ENCODE results near the gene SMG6. TPM values are rescaled to one million over a fixed set of nuclear protein-coding genes. Genes with fewer than 3 reads are reported as not detected.

SMG6 gene
- total RNA-seq, 1 donor from 2014 or later, result 39.7 TPM

DNA sequence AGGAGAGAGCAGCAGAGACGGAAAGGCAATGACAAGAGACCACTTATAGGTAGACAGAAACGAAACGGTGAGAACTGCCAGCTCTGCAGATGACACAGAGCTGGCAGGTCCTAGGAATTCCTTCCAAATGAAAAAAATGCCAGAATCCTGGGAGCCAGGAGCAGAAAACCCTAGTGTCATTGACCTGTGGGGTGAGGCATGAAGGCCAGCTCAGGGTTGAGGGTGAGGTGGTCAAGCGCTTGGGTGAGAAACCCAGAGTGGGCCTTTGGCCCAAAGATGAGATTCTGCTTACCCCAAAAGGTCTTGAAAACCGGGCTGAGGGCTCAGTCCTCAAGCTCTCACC lies 239.5 kb downstream of the SMG6 start:
- Mint-ChIP-seq H3K9me3 (ENCODE audit: unreplicated experiment) (peaks cover 2% of the 10 kb centered on the region), H3K27me3 (ENCODE audit: low read depth, unreplicated experiment) (no peaks in the 10 kb centered on the region), H3K4me1 (ENCODE audit: low read depth, unreplicated experiment) (peaks cover 72% of the 10 kb centered on the region), H3K4me3 (ENCODE audit: unreplicated experiment) (no peak overlapping the region), H3K36me3 (ENCODE audit: low read depth, unreplicated experiment) (peaks cover 29% of the 10 kb centered on the region), H3K27ac (ENCODE audit: unreplicated experiment) (peak overlapping the region; percentile 97)
- peaks cover 5% of the 10 kb centered on the region for H4K20me1 ChIP-seq (ENCODE audit: insufficient read depth, low read length)
- no peak for FAIRE-seq
- peaks cover 98% of the 10 kb centered on the region for H3K4me1 ChIP-seq (ENCODE audit: insufficient read depth, low read length)
- H3K79me2 ChIP-seq (ENCODE audit: insufficient read depth, low read length), result peaks cover 51% of the 10 kb centered on the region
- H3K9ac ChIP-seq (ENCODE audit: low read length), result peak overlapping the region; percentile 93
- H3K36me3 ChIP-seq (ENCODE audit: insufficient read depth, low read length), result peaks cover 9% of the 10 kb centered on the region
- no peak overlapping the region for H2AFZ ChIP-seq (ENCODE audit: low read depth, low read length)
- TF ChIP-seq EZH2 (IDR thresholded peaks at IDR 0.05; ENCODE audit: insufficient read depth, low read length) (no peak), CTCF (IDR thresholded peaks at IDR 0.05; ENCODE audit: insufficient read depth, low read depth, low read length) (no peak)
- H3K27me3 ChIP-seq (ENCODE audit: insufficient read depth, low read length), result no peaks in the 10 kb centered on the region
- H3K27ac ChIP-seq (ENCODE audit: low read depth, low read length), result peak overlapping the region; percentile 99
- peak overlapping the region; percentile 46 for H3K4me2 ChIP-seq (ENCODE audit: low read length)
- no peak overlapping the region for H3K4me3 ChIP-seq (ENCODE audit: insufficient read depth, low read depth, low read length)
- H3K9me3 ChIP-seq (ENCODE audit: insufficient read depth, low read depth, low read length), result no peaks in the 10 kb centered on the region
- DNase-seq (ENCODE audit: low read depth), result no peak

DNA sequence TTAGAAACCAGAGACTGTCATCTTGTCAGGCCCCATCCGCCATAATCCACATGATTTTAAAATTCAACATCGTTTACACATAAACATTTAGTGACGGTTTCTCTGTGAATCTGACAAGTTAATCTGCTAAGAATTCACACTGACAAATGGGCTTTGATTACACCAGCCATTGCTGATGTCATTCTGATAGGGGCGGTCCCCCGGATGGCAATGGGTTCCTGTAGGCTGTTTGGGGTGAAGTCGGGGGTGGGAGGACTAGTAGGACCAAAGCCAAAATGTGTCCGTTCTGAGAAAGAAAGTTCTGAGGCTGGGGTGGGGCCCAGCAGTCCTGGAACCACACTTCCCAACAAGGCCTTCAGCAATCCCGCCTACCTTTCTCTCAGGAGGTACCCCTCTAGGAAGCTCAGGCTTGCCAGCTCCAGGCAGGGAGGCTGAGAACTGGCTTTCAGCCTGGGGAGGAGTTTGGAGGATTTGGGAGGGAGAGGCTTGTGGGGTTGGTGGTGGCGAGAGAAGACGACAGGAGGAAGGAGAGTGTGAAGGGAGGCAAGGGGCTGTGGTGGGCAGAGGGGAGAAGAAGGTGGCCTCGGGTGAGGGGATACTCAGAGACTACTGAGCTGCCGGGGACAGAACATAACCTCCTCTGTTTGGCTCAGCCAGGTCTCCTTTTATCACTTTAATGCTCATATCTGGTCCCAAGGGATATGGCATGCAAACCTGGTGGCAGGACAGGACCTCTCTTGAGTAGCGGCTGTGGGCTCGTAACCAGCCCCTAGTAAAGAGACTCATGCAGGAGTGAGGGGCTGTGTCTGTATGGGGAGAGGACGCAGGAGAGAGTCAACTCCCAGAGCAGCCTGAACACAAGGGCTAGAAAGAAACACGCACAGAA lies 240.1 kb downstream of the SMG6 start:
- peak overlapping the region; percentile 97 for H3K27ac Mint-ChIP-seq (ENCODE audit: unreplicated experiment)
- H3K4me1 Mint-ChIP-seq (ENCODE audit: low read depth, unreplicated experiment), result peaks cover 66% of the 10 kb centered on the region
- H3K79me2 ChIP-seq (ENCODE audit: insufficient read depth, low read length), result peaks cover 57% of the 10 kb centered on the region
- H3K4me3 ChIP-seq (ENCODE audit: insufficient read depth, low read depth, low read length), result no peak overlapping the region
- peaks cover 7% of the 10 kb centered on the region for H4K20me1 ChIP-seq (ENCODE audit: insufficient read depth, low read length)
- FAIRE-seq (peak; percentile 32), DNase-seq (ENCODE audit: low read depth) (peak; percentile 72)
- H3K4me2 ChIP-seq (ENCODE audit: low read length), result peak overlapping the region; percentile 46
- no peak overlapping the region for H2AFZ ChIP-seq (ENCODE audit: low read depth, low read length)
- H3K27me3 ChIP-seq (ENCODE audit: insufficient read depth, low read length), result no peaks in the 10 kb centered on the region
- H3K27ac ChIP-seq (ENCODE audit: low read depth, low read length), result peak overlapping the region; percentile 99
- peaks cover 92% of the 10 kb centered on the region for H3K4me1 ChIP-seq (ENCODE audit: insufficient read depth, low read length)
- peaks cover 9% of the 10 kb centered on the region for H3K36me3 ChIP-seq (ENCODE audit: insufficient read depth, low read length)
- no peaks in the 10 kb centered on the region for H3K27me3 Mint-ChIP-seq (ENCODE audit: low read depth, unreplicated experiment)
- peak overlapping the region; percentile 93 for H3K9ac ChIP-seq (ENCODE audit: low read length)
- H3K4me3 Mint-ChIP-seq (ENCODE audit: unreplicated experiment), result peak overlapping the region; percentile 14
- TF ChIP-seq CTCF (IDR thresholded peaks at IDR 0.05; ENCODE audit: insufficient read depth, low read depth, low read length), result no peak
- TF ChIP-seq EZH2 (IDR thresholded peaks at IDR 0.05; ENCODE audit: insufficient read depth, low read length), result no peak
- H3K9me3 ChIP-seq (ENCODE audit: insufficient read depth, low read depth, low read length), result no peaks in the 10 kb centered on the region
- peaks cover 2% of the 10 kb centered on the region for H3K9me3 Mint-ChIP-seq (ENCODE audit: unreplicated experiment)
- H3K36me3 Mint-ChIP-seq (ENCODE audit: low read depth, unreplicated experiment), result peaks cover 25% of the 10 kb centered on the region

Data from astrocyte (in vitro differentiated cells and primary cell).